GM12878 (cell line): ENCODE measurements around the gene POLR3G. TPM values are rescaled to one million over a fixed set of nuclear protein-coding genes. Genes with fewer than 3 reads are reported as not detected.

ENCODE experiments used
- ATF7 ChIP-seq: fragments of 450-650 bp; IDR thresholded peaks from 2 replicates; pipeline ENCODE4 v1.6.1; 2016; ENCODE audit warnings: low read depth, mild to moderate bottlenecking
- FOXK2 ChIP-seq: fragments of 450-650 bp; IDR thresholded peaks from 2 replicates; pipeline ENCODE4 v1.6.1; 2017; ENCODE audit warnings: mild to moderate bottlenecking, moderate library complexity
- HDAC6 ChIP-seq: fragments of 200-600 bp; sonication (generic); IDR thresholded peaks from one replicate; pipeline ENCODE4 v1.8.0; 2017; ENCODE audit warnings: antibody characterized with exemption; ENCODE audit not compliant: unreplicated experiment
- HDGF ChIP-seq: fragments of 450-650 bp; IDR thresholded peaks from 2 replicates; pipeline ENCODE4 v1.6.1; 2016; ENCODE audit warnings: antibody characterized with exemption
- MEF2A ChIP-seq: IDR thresholded peaks from 2 replicates; pipeline ENCODE4 v1.6.1; 2011; ENCODE audit warnings: low read depth, mild to moderate bottlenecking, low read length, moderate library complexity; ENCODE audit not compliant: insufficient read depth
- RAD51 ChIP-seq: fragments of 450-650 bp; IDR thresholded peaks from 2 replicates; pipeline ENCODE4 v1.6.1; 2016; ENCODE audit warnings: moderate library complexity, mild to moderate bottlenecking, inconsistent platforms
- TARDBP ChIP-seq: IDR thresholded peaks from 2 replicates; pipeline ENCODE4 v1.6.1; 2016; ENCODE audit warnings: borderline replicate concordance
- TCF12 ChIP-seq: IDR thresholded peaks from 2 replicates; pipeline ENCODE4 v1.6.1; 2011; ENCODE audit warnings: low read depth, mild to moderate bottlenecking, low read length
- ZSCAN29 ChIP-seq: fragments of 450-650 bp; IDR thresholded peaks from 2 replicates; pipeline ENCODE4 v1.6.1; 2017; ENCODE audit warnings: mild to moderate bottlenecking, moderate library complexity
- polyA plus RNA-seq, 11 experiments: library from polyadenylated mRNA; depleted of rRNA in 4 of 11; unstranded in 6 of 11; stranded (reverse) in 5 of 11; fragments of >200 nt; fragmentation: Nextera tagmentation in 4 of 11; fragmentation: Illumina TruSeq in 1 of 11; extraction: Ambion mirVana in 4 of 11; extraction: Trizol in 1 of 11; gene quantifications; 1 replicate in 1 of 11; 2 replicates in 10 of 11; pipeline versions ENCODE4 v1.2.1 to v1.2.3, GENCODE V29; 2011 to 2016; ENCODE audit warnings: inconsistent platforms in 2 of 11, missing spikeins in 2 of 11, low read depth in 1 of 11
- total RNA-seq, 4 experiments: library from RNA; depleted of rRNA in 3 of 4; stranded (reverse); fragments of >200 nt in 3 of 4; fragmentation: Illumina TruSeq in 1 of 4; extraction: Trizol in 1 of 4; gene quantifications; 2 replicates each; pipeline versions ENCODE4 v1.2.1 to v1.2.3, GENCODE V29; 2013 to 2021
- TF ChIP-seq, protein P1 (sequence below): fragments of 450-650 bp; IDR thresholded peaks from 2 replicates; pipeline ENCODE4 v1.6.1; 2016; ENCODE audit warnings: mild to moderate bottlenecking
- TF ChIP-seq, protein P2 (sequence below): fragments of 450-650 bp; IDR thresholded peaks from 2 replicates; pipeline ENCODE4 v1.6.1; 2017; ENCODE audit warnings: mild to moderate bottlenecking
- TF ChIP-seq, protein P3 (sequence below): fragments of 450-650 bp; IDR thresholded peaks from 2 replicates; pipeline ENCODE4 v1.6.1; 2014; ENCODE audit warnings: mild to moderate bottlenecking

POLR3G gene
- total and polyA plus RNA-seq, 10 of the 15 experiments (the other 5 are each of a cell fraction or from before 2014, with no cell fraction given) = 15.2 to 50.9 (median 27.5) TPM

DNA sequence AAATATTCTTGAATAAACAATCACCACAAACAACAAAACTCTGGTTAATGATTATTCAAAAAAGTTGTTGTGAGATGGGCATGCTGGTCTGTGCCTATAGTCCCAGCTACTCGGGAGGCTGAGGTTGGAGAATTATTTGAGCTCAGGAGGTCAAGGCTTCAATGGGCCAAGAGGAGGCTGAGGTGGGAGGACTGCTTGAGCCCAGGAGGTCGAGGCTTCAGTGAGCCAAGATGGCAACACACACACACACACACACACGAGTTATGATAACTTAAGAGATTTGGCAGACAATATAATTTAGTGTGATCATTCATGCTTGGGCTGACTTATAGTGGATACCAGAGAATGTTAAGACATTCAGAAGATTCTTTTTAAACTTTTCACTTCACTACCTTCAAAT lies 39.9 kb downstream of the POLR3G start (continued):
- no peak for TF ChIP-seq ATF7
- no peak for TF ChIP-seq HDGF
- no peak for TF ChIP-seq TCF12
- no peak for TF ChIP-seq HDAC6
- TF ChIP-seq, protein P1, sequence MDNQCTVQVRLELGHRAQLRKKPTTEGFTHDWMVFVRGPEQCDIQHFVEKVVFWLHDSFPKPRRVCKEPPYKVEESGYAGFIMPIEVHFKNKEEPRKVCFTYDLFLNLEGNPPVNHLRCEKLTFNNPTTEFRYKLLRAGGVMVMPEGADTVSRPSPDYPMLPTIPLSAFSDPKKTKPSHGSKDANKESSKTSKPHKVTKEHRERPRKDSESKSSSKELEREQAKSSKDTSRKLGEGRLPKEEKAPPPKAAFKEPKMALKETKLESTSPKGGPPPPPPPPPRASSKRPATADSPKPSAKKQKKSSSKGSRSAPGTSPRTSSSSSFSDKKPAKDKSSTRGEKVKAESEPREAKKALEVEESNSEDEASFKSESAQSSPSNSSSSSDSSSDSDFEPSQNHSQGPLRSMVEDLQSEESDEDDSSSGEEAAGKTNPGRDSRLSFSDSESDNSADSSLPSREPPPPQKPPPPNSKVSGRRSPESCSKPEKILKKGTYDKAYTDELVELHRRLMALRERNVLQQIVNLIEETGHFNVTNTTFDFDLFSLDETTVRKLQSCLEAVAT = no peak
- no peak for TF ChIP-seq FOXK2
- no peak for TF ChIP-seq RAD51
- no peak for TF ChIP-seq ZSCAN29
- TF ChIP-seq, protein P2, sequence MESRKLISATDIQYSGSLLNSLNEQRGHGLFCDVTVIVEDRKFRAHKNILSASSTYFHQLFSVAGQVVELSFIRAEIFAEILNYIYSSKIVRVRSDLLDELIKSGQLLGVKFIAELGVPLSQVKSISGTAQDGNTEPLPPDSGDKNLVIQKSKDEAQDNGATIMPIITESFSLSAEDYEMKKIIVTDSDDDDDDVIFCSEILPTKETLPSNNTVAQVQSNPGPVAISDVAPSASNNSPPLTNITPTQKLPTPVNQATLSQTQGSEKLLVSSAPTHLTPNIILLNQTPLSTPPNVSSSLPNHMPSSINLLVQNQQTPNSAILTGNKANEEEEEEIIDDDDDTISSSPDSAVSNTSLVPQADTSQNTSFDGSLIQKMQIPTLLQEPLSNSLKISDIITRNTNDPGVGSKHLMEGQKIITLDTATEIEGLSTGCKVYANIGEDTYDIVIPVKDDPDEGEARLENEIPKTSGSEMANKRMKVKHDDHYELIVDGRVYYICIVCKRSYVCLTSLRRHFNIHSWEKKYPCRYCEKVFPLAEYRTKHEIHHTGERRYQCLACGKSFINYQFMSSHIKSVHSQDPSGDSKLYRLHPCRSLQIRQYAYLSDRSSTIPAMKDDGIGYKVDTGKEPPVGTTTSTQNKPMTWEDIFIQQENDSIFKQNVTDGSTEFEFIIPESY = no peak
- no peak for TF ChIP-seq MEF2A
- no peak for TF ChIP-seq TARDBP
- TF ChIP-seq, protein P3, sequence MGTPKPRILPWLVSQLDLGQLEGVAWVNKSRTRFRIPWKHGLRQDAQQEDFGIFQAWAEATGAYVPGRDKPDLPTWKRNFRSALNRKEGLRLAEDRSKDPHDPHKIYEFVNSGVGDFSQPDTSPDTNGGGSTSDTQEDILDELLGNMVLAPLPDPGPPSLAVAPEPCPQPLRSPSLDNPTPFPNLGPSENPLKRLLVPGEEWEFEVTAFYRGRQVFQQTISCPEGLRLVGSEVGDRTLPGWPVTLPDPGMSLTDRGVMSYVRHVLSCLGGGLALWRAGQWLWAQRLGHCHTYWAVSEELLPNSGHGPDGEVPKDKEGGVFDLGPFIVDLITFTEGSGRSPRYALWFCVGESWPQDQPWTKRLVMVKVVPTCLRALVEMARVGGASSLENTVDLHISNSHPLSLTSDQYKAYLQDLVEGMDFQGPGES = no peak
